Endothelial cell of umbilical vein (primary cell): Measurements from ENCODE around the gene UNC5A. TPM values are rescaled to one million over a fixed set of nuclear protein-coding genes. Genes with fewer than 3 reads are reported as not detected.

Experiments
- BruUV-seq: library from RNA; stranded (reverse); fragments of 400-500 nt; replicated peaks from 2 replicates; lab custom pipeline; 2021; lab: Mats Ljungman, UMichigan
- CTCF ChIA-PET: fragments of 300-600, 350-600 bp; sonication (Branson Sonifier 250); formaldehyde crosslinking; loops from one replicate; lab custom pipeline; 2021; ENCODE audit warnings: antibody characterized with exemption, inconsistent platforms; lab: Charles Lee
- POLR2A ChIA-PET: fragments of 300-600, 350-600 bp; sonication (Branson Sonifier 250); formaldehyde crosslinking; loops from one replicate; lab custom pipeline; 2021; ENCODE audit warnings: antibody characterized with exemption, inconsistent platforms; lab: Charles Lee
- DNase-seq: peaks from one replicate; pipeline ENCODE4 v3.0.0-alpha.2; 2011; ENCODE audit warnings: low read depth, low spot score
- FAIRE-seq: peaks from 2 replicates; lab custom pipeline; 2011; peaks lifted over from hg19 to GRCh38; lab: Jason Lieb, UNC
- H2AFZ ChIP-seq: 2 replicates; pipeline ENCODE4 v1.6.0; 2012; ENCODE audit warnings: low read depth, low read length, control low read depth, inconsistent platforms
- H3K27ac ChIP-seq: 2 replicates; pipeline ENCODE4 v1.5.1; 2011; ENCODE audit warnings: low read depth, mild to moderate bottlenecking, control low read depth, low read length, moderate library complexity; ENCODE audit not compliant: insufficient read depth
- H3K27me3 ChIP-seq, 2 experiments: 2 replicates each; pipeline versions ENCODE4 v1.6.0 to v1.6.1; 2011; ENCODE audit warnings: low read length in 2 of 2, mixed read lengths in 1 of 2; ENCODE audit not compliant: control insufficient read depth in 2 of 2, insufficient read depth in 2 of 2
- H3K36me3 ChIP-seq, 2 experiments: 2 replicates in 1 of 2; 3 replicates in 1 of 2; pipeline ENCODE4 v1.5.1; 2011; ENCODE audit warnings: low read length in 2 of 2, mild to moderate bottlenecking in 1 of 2, moderate library complexity in 1 of 2; ENCODE audit not compliant: control insufficient read depth in 2 of 2, insufficient read depth in 2 of 2; ENCODE audit errors: extremely low read depth in 1 of 2
- H3K4me1 ChIP-seq: 3 replicates; pipeline ENCODE4 v1.5.1; 2011; ENCODE audit warnings: mild to moderate bottlenecking, low read length; ENCODE audit not compliant: control insufficient read depth, insufficient read depth; ENCODE audit errors: extremely low read depth
- H3K4me2 ChIP-seq: 2 replicates; pipeline ENCODE4 v1.6.1; 2011; ENCODE audit warnings: low read length, control low read depth, mixed read lengths; ENCODE audit not compliant: insufficient read depth
- H3K4me3 ChIP-seq, 3 experiments: fragments of 200-600 bp in 1 of 3; sonication (generic), shearing (Covaris generic) in 1 of 3; replicated peaks in 1 of 3; 2 replicates each; pipeline ENCODE4 v1.5.1; 2011 to 2016; ENCODE audit warnings: control low read depth in 3 of 3, low read length in 3 of 3, mild to moderate bottlenecking in 2 of 3, inconsistent platforms in 1 of 3, low read depth in 1 of 3, moderate library complexity in 1 of 3; ENCODE audit not compliant: insufficient read depth in 1 of 3
- H3K79me2 ChIP-seq: 2 replicates; pipeline ENCODE4 v1.6.0; 2012; ENCODE audit warnings: low read length, inconsistent platforms; ENCODE audit not compliant: control insufficient read depth, insufficient read depth
- H3K9ac ChIP-seq: replicated peaks from 2 replicates; pipeline ENCODE3; 2011; ENCODE audit warnings: low read length, control low read depth; ENCODE audit not compliant: insufficient read depth; ENCODE audit errors: extremely low read depth
- H3K9me1 ChIP-seq: replicated peaks from 3 replicates; pipeline ENCODE4 v1.6.0; 2011; ENCODE audit warnings: mild to moderate bottlenecking, low read length; ENCODE audit not compliant: control insufficient read depth, insufficient read depth; ENCODE audit errors: extremely low read depth
- H3K9me3 ChIP-seq: replicated peaks from 2 replicates; pipeline ENCODE4 v1.5.1; 2012; ENCODE audit warnings: low read length, inconsistent platforms; ENCODE audit not compliant: control insufficient read depth, insufficient read depth
- H4K20me1 ChIP-seq: replicated peaks from 2 replicates; pipeline ENCODE3; 2011; ENCODE audit warnings: mild to moderate bottlenecking, low read length; ENCODE audit not compliant: control insufficient read depth, insufficient read depth; ENCODE audit errors: extremely low read depth
- CTCF ChIP-seq, 2 donors: IDR thresholded peaks; 1 replicate in 1 of 2; 2 replicates in 1 of 2; pipeline ENCODE4 v1.5.1; 2011; ENCODE audit warnings: low read length in 2 of 2, mild to moderate bottlenecking in 2 of 2, moderate library complexity in 2 of 2, control low read depth in 1 of 2, inconsistent platforms in 1 of 2, low read depth in 1 of 2; ENCODE audit not compliant: insufficient read depth in 1 of 2; ENCODE audit errors: extremely low read depth in 1 of 2
- EZH2 ChIP-seq: IDR thresholded peaks from 2 replicates; pipeline ENCODE4 v1.6.1; 2012; ENCODE audit warnings: borderline replicate concordance, low read depth, mild to moderate bottlenecking, moderate library complexity, low read length, inconsistent platforms; ENCODE audit not compliant: severe bottlenecking
- FOS ChIP-seq: IDR thresholded peaks from 2 replicates; pipeline ENCODE4 v1.6.1; 2011; ENCODE audit warnings: mild to moderate bottlenecking, low read length, moderate library complexity, borderline replicate concordance; ENCODE audit not compliant: insufficient read depth
- GATA2 ChIP-seq: IDR thresholded peaks from 2 replicates; pipeline ENCODE4 v1.7.0; 2011; ENCODE audit warnings: low read depth, mild to moderate bottlenecking, moderate library complexity, mixed read lengths, low read length; ENCODE audit not compliant: insufficient read length, insufficient read depth
- JUN ChIP-seq: IDR thresholded peaks from 2 replicates; pipeline ENCODE4 v1.6.1; 2011; ENCODE audit warnings: borderline replicate concordance, low read depth; ENCODE audit not compliant: insufficient read length, insufficient read depth
- MYC ChIP-seq: IDR thresholded peaks from one replicate; pipeline ENCODE4 v1.6.1; 2011; ENCODE audit warnings: mild to moderate bottlenecking, low read depth, low read length
- POLR2A ChIP-seq: IDR thresholded peaks from 2 replicates; pipeline ENCODE4 v1.6.1; 2012; ENCODE audit warnings: low read depth, mild to moderate bottlenecking, control low read depth, low read length
- POLR2AphosphoS5 ChIP-seq: IDR thresholded peaks from 2 replicates; pipeline ENCODE4 v1.6.1; 2012; ENCODE audit warnings: low read depth, mild to moderate bottlenecking, control low read depth, low read length, moderate library complexity; ENCODE audit not compliant: insufficient read depth
- dilution Hi-C: fragments of 300-500 bp; cut with MboI; formaldehyde crosslinking; loops from one replicate; pipeline ENCODE4 v1.15.0; 2019; ENCODE audit warnings: low sequenced_read_pairs; ENCODE audit not compliant: extremely low pct_ligation_motif_present
- intact Hi-C: fragments of 100-400 bp; cut with micrococcal nuclease; formaldehyde crosslinking; loops from one replicate; pipeline ENCODE4 v1.10.0; 2022
- polyA plus RNA-seq, 4 experiments: library from polyadenylated mRNA; depleted of rRNA in 3 of 4; stranded (reverse) in 3 of 4; unstranded in 1 of 4; fragments of >200 nt; gene quantifications; 2 replicates each; pipeline versions ENCODE4 v1.2.1 to v1.2.3, GENCODE V29; 2011 to 2012; ENCODE audit warnings: missing spikeins in 1 of 4
- total RNA-seq: library from RNA; stranded (reverse); gene quantifications from 2 replicates; pipeline ENCODE4 v1.2.3, GENCODE V29; 2021
- TF ChIP-seq, protein P1 (sequence below): IDR thresholded peaks from 2 replicates; pipeline ENCODE4 v1.6.1; 2011; ENCODE audit not compliant: insufficient read depth, insufficient read length

The UNC5A gene
- total and polyA plus RNA-seq, 2 donors (not counting 3 experiments of a cell fraction or from before 2014, with no cell fraction given): 0.08 to 0.22 TPM

GRCh38 chr5:176889321-176890280 lies 79.2 kb downstream of the UNC5A start:
- ChIA-PET CTCF (interaction anchor here (1.3 kb wide), 1 partner anchor 229 kb away, joined by 3 read pairs; no protein-coding TSS in a partner anchor), POLR2A (no interaction called here)
- intact Hi-C loops (loop anchor here (10.0 kb wide), 1 partner anchor 225 kb away; no protein-coding TSS in a partner anchor), dilution Hi-C loops (no loop called here)
- H2AFZ ChIP-seq: no peak overlapping the region
- no peak overlapping the region for H3K27ac ChIP-seq
- FAIRE-seq (no peak), DNase-seq (no peak)
- no peak for TF ChIP-seq CTCF (IDR thresholded peaks at IDR 0.05; ENCODE audit: extremely low read depth in 1 of 2, insufficient read depth in 1 of 2, low read depth in 1 of 2, low read length in 2 of 2)
- no peak for TF ChIP-seq POLR2AphosphoS5
- TF ChIP-seq EZH2: no peak
- TF ChIP-seq GATA2: no peak
- no peak for TF ChIP-seq FOS
- TF ChIP-seq MYC: no peak
- TF ChIP-seq POLR2A: no peak
- TF ChIP-seq, protein P1, sequence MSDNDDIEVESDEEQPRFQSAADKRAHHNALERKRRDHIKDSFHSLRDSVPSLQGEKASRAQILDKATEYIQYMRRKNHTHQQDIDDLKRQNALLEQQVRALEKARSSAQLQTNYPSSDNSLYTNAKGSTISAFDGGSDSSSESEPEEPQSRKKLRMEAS: no peak
- no peak for TF ChIP-seq JUN
- H3K9ac ChIP-seq: no peak overlapping the region
- H3K4me3 ChIP-seq: no peak overlapping the region
- H3K79me2 ChIP-seq: no peaks in the 10 kb centered on the region
- H3K9me1 ChIP-seq: no peaks in the 10 kb centered on the region
- H3K4me2 ChIP-seq: no peak overlapping the region
- H3K36me3 ChIP-seq: no peaks in the 10 kb centered on the region
- no peaks in the 10 kb centered on the region for H3K4me1 ChIP-seq
- no peaks in the 10 kb centered on the region for H3K9me3 ChIP-seq
- H3K27me3 ChIP-seq: peaks cover 2 to 5% of the 10 kb centered on the region in 2 experiments
- BruUV-seq: no TSS peak
- no peaks in the 10 kb centered on the region for H4K20me1 ChIP-seq
